IMR-90 (cell line): ENCODE results near the gene AKAP13. TPM values are rescaled to one million over a fixed set of nuclear protein-coding genes. Genes with fewer than 3 reads are reported as not detected.
A peak's percentile ranks its signal among the peaks of the same experiment; 100 is the strongest.

Experiments
- ATAC-seq: fragments of 200-7000 bp; cut with Tn5 transposase; 2 replicates; pipeline ENCODE4 v1.9.1; 2020; ENCODE audit warnings: low read depth, mild to moderate bottlenecking, moderate library complexity
- BruUV-seq: library from RNA; stranded (reverse); fragments of 400-500 nt; replicated peaks from 2 replicates; lab custom pipeline; 2021; lab: Mats Ljungman, UMichigan
- CTCF ChIA-PET: fragments of 300-600 bp; formaldehyde crosslinking; extraction: SDS; loops from one replicate; lab custom pipeline; 2021; ENCODE audit warnings: antibody characterized with exemption; lab: Yijun Ruan, JAX
- POLR2A ChIA-PET: fragments of 300-600 bp; sonication (Branson Sonifier 250); formaldehyde crosslinking; loops from one replicate; lab custom pipeline; 2022; ENCODE audit warnings: antibody characterized with exemption; ENCODE audit not compliant: unreplicated experiment; lab: Charles Lee
- DNase-seq: peaks from one replicate; pipeline ENCODE4 v3.0.0; 2013
- H2AFZ ChIP-seq: replicated peaks from 2 replicates; pipeline ENCODE3; 2013; ENCODE audit warnings: low read length, mild to moderate bottlenecking; ENCODE audit not compliant: poor library complexity
- H2AK5ac ChIP-seq: 2 replicates; pipeline ENCODE4 v1.6.1; 2013; ENCODE audit warnings: low read depth, low read length, inconsistent platforms
- H2AK9ac ChIP-seq: replicated peaks from 2 replicates; pipeline ENCODE3; 2013; ENCODE audit warnings: mild to moderate bottlenecking, low read depth, low read length, moderate library complexity; ENCODE audit not compliant: poor library complexity
- H2BK120ac ChIP-seq: 2 replicates; pipeline ENCODE4 v1.6.1; 2013; ENCODE audit warnings: low read depth, low read length, inconsistent platforms
- H2BK15ac ChIP-seq: 3 replicates; pipeline ENCODE4 v1.6.1; 2013; ENCODE audit warnings: low read depth, low read length, inconsistent platforms
- H2BK20ac ChIP-seq: 2 replicates; pipeline ENCODE4 v1.6.1; 2013; ENCODE audit warnings: low read depth, mild to moderate bottlenecking, inconsistent platforms, low read length, moderate library complexity
- H2BK5ac ChIP-seq: 2 replicates; pipeline ENCODE4 v1.6.1; 2013; ENCODE audit warnings: mild to moderate bottlenecking, low read depth, low read length, inconsistent platforms; ENCODE audit not compliant: poor library complexity, severe bottlenecking
- H3K14ac ChIP-seq: replicated peaks from 2 replicates; pipeline ENCODE4 v1.6.1; 2013; ENCODE audit warnings: low read depth, low read length, inconsistent platforms
- H3K18ac ChIP-seq: 2 replicates; pipeline ENCODE4 v1.6.1; 2013; ENCODE audit warnings: low read depth, low read length, control low read depth
- H3K23ac ChIP-seq: 2 replicates; pipeline ENCODE4 v1.6.1; 2013; ENCODE audit warnings: low read depth, low read length, inconsistent platforms
- H3K27ac ChIP-seq: 2 replicates; pipeline ENCODE4 v1.5.1; 2013; ENCODE audit warnings: mild to moderate bottlenecking, control low read depth, low read length; ENCODE audit not compliant: insufficient read depth
- H3K27me3 ChIP-seq: 2 replicates; pipeline ENCODE4 v1.6.1; 2013; ENCODE audit warnings: low read length; ENCODE audit not compliant: control insufficient read depth, insufficient read depth
- H3K36me3 ChIP-seq: 2 replicates; pipeline ENCODE4 v1.6.1; 2013; ENCODE audit warnings: low read length, mixed read lengths; ENCODE audit not compliant: control insufficient read depth, insufficient read depth
- H3K4ac ChIP-seq: 2 replicates; pipeline ENCODE4 v1.6.1; 2013; ENCODE audit warnings: low read depth, low read length, inconsistent platforms
- H3K4me1 ChIP-seq: 2 replicates; pipeline ENCODE4 v1.6.1; 2013; ENCODE audit warnings: low read length, mixed read lengths; ENCODE audit not compliant: control insufficient read depth, insufficient read depth
- H3K4me2 ChIP-seq: 2 replicates; pipeline ENCODE4 v1.6.1; 2013; ENCODE audit warnings: low read depth, mild to moderate bottlenecking, control low read depth, low read length, moderate library complexity
- H3K4me3 ChIP-seq: 2 replicates; pipeline ENCODE4 v1.5.1; 2013; ENCODE audit warnings: low read depth, mild to moderate bottlenecking, control low read depth, low read length, moderate library complexity; ENCODE audit not compliant: insufficient read depth
- H3K56ac ChIP-seq: 2 replicates; pipeline ENCODE4 v1.6.1; 2013; ENCODE audit warnings: low read length, inconsistent platforms; ENCODE audit not compliant: insufficient read depth; ENCODE audit errors: extremely low read depth
- H3K79me1 ChIP-seq, 2 experiments: 2 replicates each; pipeline ENCODE4 v1.6.1; 2013; ENCODE audit warnings: low read length in 2 of 2, inconsistent platforms in 1 of 2, low read depth in 1 of 2
- H3K9ac ChIP-seq: 2 replicates; pipeline ENCODE4 v1.6.1; 2013; ENCODE audit warnings: low read depth, low read length, control low read depth
- H3K9me1 ChIP-seq: 2 replicates; pipeline ENCODE4 v1.6.1; 2013; ENCODE audit warnings: low read length, inconsistent platforms; ENCODE audit not compliant: insufficient read depth
- H3K9me3 ChIP-seq: 2 replicates; pipeline ENCODE4 v1.6.1; 2013; ENCODE audit warnings: low read length; ENCODE audit not compliant: control insufficient read depth, insufficient read depth
- H4K20me1 ChIP-seq: 2 replicates; pipeline ENCODE4 v1.6.1; 2013; ENCODE audit warnings: low read length, inconsistent platforms; ENCODE audit not compliant: insufficient read depth
- H4K5ac ChIP-seq: 2 replicates; pipeline ENCODE4 v1.6.1; 2013; ENCODE audit warnings: mild to moderate bottlenecking, low read depth, low read length, control low read depth
- H4K8ac ChIP-seq, 2 experiments: 2 replicates each; pipeline ENCODE4 v1.6.1; 2013; ENCODE audit warnings: low read depth in 2 of 2, low read length in 2 of 2, control low read depth in 1 of 2, inconsistent platforms in 1 of 2
- H4K91ac ChIP-seq: 2 replicates; pipeline ENCODE4 v1.6.1; 2013; ENCODE audit warnings: low read depth, low read length, inconsistent platforms; ENCODE audit not compliant: insufficient read depth
- BHLHE40 ChIP-seq: fragments of 150-350 bp; IDR thresholded peaks from 2 replicates; pipeline ENCODE4 v1.6.1; 2016; ENCODE audit warnings: mild to moderate bottlenecking, low read depth, low read length
- CEBPB ChIP-seq: IDR thresholded peaks from 2 replicates; pipeline ENCODE4 v1.6.1; 2012; ENCODE audit warnings: low read depth, low read length, improper control_type of control experiment
- CHD1 ChIP-seq: IDR thresholded peaks from 2 replicates; pipeline ENCODE4 v1.6.1; 2012; ENCODE audit warnings: low read depth, low read length, improper control_type of control experiment
- MAFK ChIP-seq: IDR thresholded peaks from 2 replicates; pipeline ENCODE4 v1.6.1; 2012; ENCODE audit warnings: low read depth, low read length, improper control_type of control experiment
- MAZ ChIP-seq: IDR thresholded peaks from 2 replicates; pipeline ENCODE4 v1.6.1; 2012; ENCODE audit warnings: low read depth, mild to moderate bottlenecking, low read length, improper control_type of control experiment, moderate library complexity, borderline replicate concordance
- MXI1 ChIP-seq: IDR thresholded peaks from 2 replicates; pipeline ENCODE4 v1.6.1; 2012; ENCODE audit warnings: low read depth, mild to moderate bottlenecking, low read length, moderate library complexity, borderline replicate concordance
- NFE2L2 ChIP-seq: fragments of 150-350 bp; IDR thresholded peaks from 2 replicates; pipeline ENCODE4 v1.6.1; 2016; ENCODE audit warnings: low read depth, mild to moderate bottlenecking, low read length
- POLR2A ChIP-seq: IDR thresholded peaks from 2 replicates; pipeline ENCODE4 v1.6.1; 2012; ENCODE audit warnings: mild to moderate bottlenecking, low read depth, low read length
- RCOR1 ChIP-seq: IDR thresholded peaks from 2 replicates; pipeline ENCODE4 v1.6.1; 2012; ENCODE audit warnings: mild to moderate bottlenecking, low read length, improper control_type of control experiment; ENCODE audit not compliant: insufficient replicate concordance
- RFX5 ChIP-seq: IDR thresholded peaks from 2 replicates; pipeline ENCODE4 v1.8.0; 2012; ENCODE audit warnings: low read depth, mild to moderate bottlenecking, low read length, moderate library complexity
- SMC3 ChIP-seq: fragments of 150-350 bp; IDR thresholded peaks from 2 replicates; pipeline ENCODE4 v1.6.1; 2016; ENCODE audit warnings: low read depth, mild to moderate bottlenecking, antibody characterized with exemption, low read length, moderate library complexity
- WGBS, 2 experiments: methylation state at CpG; one replicate each; pipeline versions ENCODE4 v1.1.5 to v1.1.7; 2013; ENCODE audit warnings: missing lambda C conversion rate in 2 of 2; ENCODE audit not compliant: insufficient read length in 1 of 2; ENCODE audit errors: extremely low coverage in 2 of 2; 5-methylcytosine and 5-hydroxymethylcytosine counted together
- dilution Hi-C: fragments of 300-500 bp; cut with HindIII; formaldehyde crosslinking; loops from one replicate; pipeline ENCODE4 v1.14.3; 2018; ENCODE audit warnings: low sequenced_read_pairs; ENCODE audit not compliant: unreplicated experiment
- in situ Hi-C: fragments of 300-500 bp; cut with MboI; formaldehyde crosslinking; loops from 3 replicates; pipeline ENCODE4 v1.14.3; 2019; ENCODE audit warnings: low sequenced_read_pairs, inconsistent platforms, mixed read lengths
- intact Hi-C: fragments of 100-400 bp; cut with micrococcal nuclease; formaldehyde crosslinking; loops from 2 replicates; pipeline ENCODE4 v1.10.0; 2022
- polyA plus RNA-seq, 3 experiments: library from polyadenylated mRNA; depleted of rRNA; stranded (reverse); fragments of >200 nt; gene quantifications; 2 replicates each; pipeline ENCODE4 v1.2.3, GENCODE V29; 2012; ENCODE audit warnings: low replicate concordance in 1 of 3
- total RNA-seq: library from RNA; depleted of rRNA; stranded (reverse); fragments of >200 nt; gene quantifications from 2 replicates; pipeline ENCODE4 v1.2.3, GENCODE V29; 2012
- TF ChIP-seq, protein P1 (sequence below): fragments of 150-350 bp; IDR thresholded peaks from 2 replicates; pipeline ENCODE4 v1.6.1; 2017; ENCODE audit warnings: mild to moderate bottlenecking, antibody characterized with exemption, low read length, low read depth
- TF ChIP-seq, protein P2 (sequence below): conservative IDR thresholded peaks from 2 replicates; pipeline ENCODE4 v1.5.1; 2012; ENCODE audit warnings: mild to moderate bottlenecking, low read depth, low read length, improper control_type of control experiment
- TF ChIP-seq, protein P3 (sequence below): fragments of 150-350 bp; IDR thresholded peaks from 2 replicates; pipeline ENCODE4 v1.6.1; 2016; ENCODE audit warnings: low read depth, mild to moderate bottlenecking, low read length, moderate library complexity, borderline replicate concordance

The AKAP13 gene
- total and polyA plus RNA-seq, 2 of the 4 experiments (the other 2 are of a cell fraction), result 10.4 to 46.4 TPM

DNA sequence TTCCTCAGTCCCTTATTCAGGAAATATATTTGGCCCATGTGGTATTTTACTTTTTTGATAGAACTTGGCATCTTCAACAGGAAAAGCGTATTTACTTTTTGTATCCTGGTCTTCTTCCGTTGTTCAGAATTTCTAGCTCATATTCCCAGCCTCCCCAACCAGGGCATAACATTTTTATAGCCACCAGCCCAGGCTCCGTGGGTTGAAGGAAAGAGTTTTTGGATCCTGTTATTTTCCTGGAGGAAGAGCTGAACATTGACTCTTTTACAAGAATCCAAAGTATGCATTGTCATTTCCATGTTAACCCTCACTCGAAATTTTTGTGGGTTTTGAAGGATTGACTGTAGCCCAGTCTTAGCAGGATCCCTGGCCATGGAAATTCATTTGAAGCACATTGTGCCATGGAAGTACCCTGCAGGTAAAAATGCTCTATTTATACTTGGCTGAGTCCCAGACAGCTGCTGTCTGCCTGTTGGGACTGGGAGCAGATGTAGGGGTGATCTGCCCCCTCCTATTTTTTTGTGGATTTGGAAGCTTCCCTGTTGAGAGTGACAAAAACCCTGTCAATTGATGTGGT lies 98.8 kb downstream of the AKAP13 start:
- CTCF ChIA-PET, result interaction anchor here (1.0 kb wide), 1 partner anchor 82 kb away, joined by 3 read pairs; no protein-coding TSS in a partner anchor
- no TSS peak for BruUV-seq
- Histone ChIP-seq H2BK120ac (peak overlapping the region; percentile 35), H2BK20ac (peak overlapping the region; percentile 72; the same call in 1 of the 2 replicates), H2BK5ac (peak overlapping the region; percentile 53), H3K4ac (peak overlapping the region; percentile 71), H2BK15ac (peak overlapping the region; percentile 56; the same call in 1 of the 3 replicates), H3K23ac (peak overlapping the region; percentile 73; the same call in 1 of the 2 replicates), H3K56ac (no peak overlapping the region), H4K8ac (peak overlapping the region in 1 of 2 experiments; percentile 74; a peak in 2 of 4 replicates), H3K79me1 (peaks cover 44 to 77% of the 10 kb centered on the region in 2 experiments), H2AK9ac (no peak overlapping the region), H3K18ac (peak overlapping the region; percentile 47; the same call in 1 of the 2 replicates), H4K20me1 (peaks cover 3% of the 10 kb centered on the region; the same call in 1 of the 2 replicates), H2AFZ (no peak overlapping the region), H3K4me1 (peaks cover 19% of the 10 kb centered on the region), H2AK5ac (peak overlapping the region; percentile 54; the same call in 1 of the 2 replicates), H3K27ac (no peak overlapping the region), H4K5ac (peak overlapping the region; percentile 60; the same call in 1 of the 2 replicates), H3K4me3 (no peak overlapping the region), H3K9me1 (peaks cover 16% of the 10 kb centered on the region), H3K9ac (no peak overlapping the region), H4K91ac (0 out of 2 replicates have a peak overlapping the region, but pooled peaks have one; percentile 48), H3K36me3 (no peaks in the 10 kb centered on the region), H3K14ac (peak overlapping the region; percentile 72), H3K9me3 (no peaks in the 10 kb centered on the region), H3K27me3 (no peaks in the 10 kb centered on the region), H3K4me2 (peak overlapping the region; percentile 51; the same call in 1 of the 2 replicates)
- in situ Hi-C loops, result no loop called here
- intact Hi-C loops, result loop anchor here (5.0 kb wide), 1 partner anchor 62 kb away; no protein-coding TSS in a partner anchor
- POLR2A ChIA-PET, result interaction anchor here (1.1 kb wide), 1 partner anchor 71 kb away, joined by 3 read pairs; no protein-coding TSS in a partner anchor
- dilution Hi-C loops, result no loop called here
- ATAC-seq (peak; percentile 31), DNase-seq (peak; percentile 62)
- WGBS, 2 experiments, result no CpG with 5 or more reads among the region's 4 CpGs
- TF ChIP-seq, protein P1, sequence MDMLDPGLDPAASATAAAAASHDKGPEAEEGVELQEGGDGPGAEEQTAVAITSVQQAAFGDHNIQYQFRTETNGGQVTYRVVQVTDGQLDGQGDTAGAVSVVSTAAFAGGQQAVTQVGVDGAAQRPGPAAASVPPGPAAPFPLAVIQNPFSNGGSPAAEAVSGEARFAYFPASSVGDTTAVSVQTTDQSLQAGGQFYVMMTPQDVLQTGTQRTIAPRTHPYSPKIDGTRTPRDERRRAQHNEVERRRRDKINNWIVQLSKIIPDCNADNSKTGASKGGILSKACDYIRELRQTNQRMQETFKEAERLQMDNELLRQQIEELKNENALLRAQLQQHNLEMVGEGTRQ, result no peak
- TF ChIP-seq RFX5 (no peak), CEBPB (no peak), MAZ (no peak), BHLHE40 (no peak), MAFK (no peak), NFE2L2 (no peak), CHD1 (no peak), MXI1 (no peak), SMC3 (no peak), RCOR1 (no peak), POLR2A (no peak)
- TF ChIP-seq, protein P2, sequence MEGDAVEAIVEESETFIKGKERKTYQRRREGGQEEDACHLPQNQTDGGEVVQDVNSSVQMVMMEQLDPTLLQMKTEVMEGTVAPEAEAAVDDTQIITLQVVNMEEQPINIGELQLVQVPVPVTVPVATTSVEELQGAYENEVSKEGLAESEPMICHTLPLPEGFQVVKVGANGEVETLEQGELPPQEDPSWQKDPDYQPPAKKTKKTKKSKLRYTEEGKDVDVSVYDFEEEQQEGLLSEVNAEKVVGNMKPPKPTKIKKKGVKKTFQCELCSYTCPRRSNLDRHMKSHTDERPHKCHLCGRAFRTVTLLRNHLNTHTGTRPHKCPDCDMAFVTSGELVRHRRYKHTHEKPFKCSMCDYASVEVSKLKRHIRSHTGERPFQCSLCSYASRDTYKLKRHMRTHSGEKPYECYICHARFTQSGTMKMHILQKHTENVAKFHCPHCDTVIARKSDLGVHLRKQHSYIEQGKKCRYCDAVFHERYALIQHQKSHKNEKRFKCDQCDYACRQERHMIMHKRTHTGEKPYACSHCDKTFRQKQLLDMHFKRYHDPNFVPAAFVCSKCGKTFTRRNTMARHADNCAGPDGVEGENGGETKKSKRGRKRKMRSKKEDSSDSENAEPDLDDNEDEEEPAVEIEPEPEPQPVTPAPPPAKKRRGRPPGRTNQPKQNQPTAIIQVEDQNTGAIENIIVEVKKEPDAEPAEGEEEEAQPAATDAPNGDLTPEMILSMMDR, result no peak
- TF ChIP-seq, protein P3, sequence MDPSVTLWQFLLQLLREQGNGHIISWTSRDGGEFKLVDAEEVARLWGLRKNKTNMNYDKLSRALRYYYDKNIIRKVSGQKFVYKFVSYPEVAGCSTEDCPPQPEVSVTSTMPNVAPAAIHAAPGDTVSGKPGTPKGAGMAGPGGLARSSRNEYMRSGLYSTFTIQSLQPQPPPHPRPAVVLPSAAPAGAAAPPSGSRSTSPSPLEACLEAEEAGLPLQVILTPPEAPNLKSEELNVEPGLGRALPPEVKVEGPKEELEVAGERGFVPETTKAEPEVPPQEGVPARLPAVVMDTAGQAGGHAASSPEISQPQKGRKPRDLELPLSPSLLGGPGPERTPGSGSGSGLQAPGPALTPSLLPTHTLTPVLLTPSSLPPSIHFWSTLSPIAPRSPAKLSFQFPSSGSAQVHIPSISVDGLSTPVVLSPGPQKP, result no peak
